ENCODE results near the gene CEP44. TPM values are rescaled to one million over a fixed set of nuclear protein-coding genes. Genes with fewer than 3 reads are reported as not detected.

Gene CEP44
- total RNA-seq, 1 experiment from 2014 or later = 15.3 TPM

DNA sequence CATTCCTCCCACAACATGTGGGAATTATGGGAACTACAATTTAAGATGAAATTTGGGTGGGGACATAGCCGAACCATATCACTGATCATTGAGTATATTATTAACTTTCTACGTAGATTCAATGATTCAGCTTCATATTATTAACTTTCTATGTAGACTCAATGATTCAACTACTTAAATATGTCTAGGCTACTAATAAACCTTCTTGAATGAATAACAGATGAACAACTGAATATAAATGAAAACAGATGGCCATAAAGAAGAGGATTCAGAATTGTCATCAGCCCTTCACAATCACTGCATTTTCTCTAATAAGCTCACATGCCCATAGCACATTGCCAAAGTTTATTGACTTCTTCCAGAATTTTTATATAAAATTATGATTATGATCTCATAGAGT is 57.0 kb downstream of the CEP44 start:
- BruUV-seq (replicated peaks) = no TSS peak
- ChIA-PET CTCF (no interaction called here), POLR2A (no interaction called here)
- TF ChIP-seq, protein P1, sequence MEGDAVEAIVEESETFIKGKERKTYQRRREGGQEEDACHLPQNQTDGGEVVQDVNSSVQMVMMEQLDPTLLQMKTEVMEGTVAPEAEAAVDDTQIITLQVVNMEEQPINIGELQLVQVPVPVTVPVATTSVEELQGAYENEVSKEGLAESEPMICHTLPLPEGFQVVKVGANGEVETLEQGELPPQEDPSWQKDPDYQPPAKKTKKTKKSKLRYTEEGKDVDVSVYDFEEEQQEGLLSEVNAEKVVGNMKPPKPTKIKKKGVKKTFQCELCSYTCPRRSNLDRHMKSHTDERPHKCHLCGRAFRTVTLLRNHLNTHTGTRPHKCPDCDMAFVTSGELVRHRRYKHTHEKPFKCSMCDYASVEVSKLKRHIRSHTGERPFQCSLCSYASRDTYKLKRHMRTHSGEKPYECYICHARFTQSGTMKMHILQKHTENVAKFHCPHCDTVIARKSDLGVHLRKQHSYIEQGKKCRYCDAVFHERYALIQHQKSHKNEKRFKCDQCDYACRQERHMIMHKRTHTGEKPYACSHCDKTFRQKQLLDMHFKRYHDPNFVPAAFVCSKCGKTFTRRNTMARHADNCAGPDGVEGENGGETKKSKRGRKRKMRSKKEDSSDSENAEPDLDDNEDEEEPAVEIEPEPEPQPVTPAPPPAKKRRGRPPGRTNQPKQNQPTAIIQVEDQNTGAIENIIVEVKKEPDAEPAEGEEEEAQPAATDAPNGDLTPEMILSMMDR (IDR thresholded peaks at IDR 0.05; ENCODE audit: unreplicated experiment) = no peak
- peaks cover 6% of the 10 kb centered on the region for H3K9me3 Mint-ChIP-seq (ENCODE audit: unreplicated experiment)
- H3K27ac Mint-ChIP-seq (ENCODE audit: low read depth, unreplicated experiment) = no peak overlapping the region
- no peaks in the 10 kb centered on the region for H3K36me3 Mint-ChIP-seq (ENCODE audit: insufficient read depth, unreplicated experiment)
- H3K4me3 Mint-ChIP-seq (ENCODE audit: unreplicated experiment) = no peak overlapping the region
- H3K4me1 Mint-ChIP-seq (ENCODE audit: insufficient read depth, unreplicated experiment) = peaks cover 6% of the 10 kb centered on the region
- intact Hi-C loops (cut with micrococcal nuclease) = no loop called here
- DNase-seq (ENCODE audit: unreplicated experiment) = no peak
- no peaks in the 10 kb centered on the region for H3K27me3 Mint-ChIP-seq (ENCODE audit: insufficient read depth, unreplicated experiment)

DNA sequence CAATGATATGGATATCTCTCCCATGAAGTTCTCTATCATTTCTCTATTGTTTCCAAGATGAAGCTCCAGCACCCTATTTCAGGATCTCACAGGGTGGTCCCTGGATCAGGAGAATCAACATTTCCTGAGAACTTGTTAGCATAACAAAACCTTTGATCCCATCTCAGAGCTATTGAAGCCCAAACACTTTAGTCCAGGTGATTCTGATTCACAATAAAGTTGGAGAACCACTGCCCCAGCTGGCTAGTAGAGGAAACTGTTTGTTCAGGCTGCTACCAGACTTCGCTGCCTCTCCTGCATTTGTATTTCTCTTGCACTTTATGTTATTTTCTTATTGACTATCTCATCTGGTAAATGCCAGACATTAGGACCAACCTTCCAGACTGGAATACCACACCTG is 65.4 kb downstream of the CEP44 start:
- no peaks in the 10 kb centered on the region for H3K27me3 Mint-ChIP-seq (ENCODE audit: insufficient read depth, unreplicated experiment)

DNA sequence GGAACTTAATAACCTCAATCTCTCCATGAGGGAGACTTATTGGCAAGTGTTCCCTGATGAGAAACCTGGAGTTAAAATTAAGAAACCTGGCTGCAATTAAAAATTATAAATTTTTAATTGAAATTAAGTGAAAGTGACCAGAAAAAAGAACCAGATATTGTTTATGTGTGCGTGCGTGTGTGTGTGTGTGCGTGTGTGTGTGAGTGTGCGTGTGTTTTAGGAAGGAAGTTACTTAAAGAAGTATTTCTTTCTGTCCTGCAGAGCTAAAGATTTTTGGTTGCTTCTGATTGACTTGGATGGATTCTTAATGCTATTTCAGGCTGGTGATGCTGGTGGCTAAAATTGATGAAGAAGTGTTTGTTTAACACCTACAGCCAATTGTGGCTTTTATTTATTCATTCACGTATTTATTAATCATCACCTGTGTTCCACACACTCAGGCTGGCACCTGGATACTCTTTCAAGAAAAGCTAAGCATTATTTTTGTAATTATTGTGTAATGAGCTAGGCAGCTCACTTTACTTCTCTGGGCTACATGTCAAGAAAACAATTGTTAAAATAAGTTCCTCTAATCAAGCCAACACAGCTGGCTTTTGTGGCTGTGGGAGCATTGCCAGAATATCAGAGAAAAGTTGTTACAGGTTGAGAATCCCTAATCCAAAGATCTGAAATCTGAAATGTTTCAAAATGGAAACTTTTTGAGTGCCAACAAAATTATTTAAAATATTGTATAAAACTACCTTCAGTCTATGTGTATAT is 68.5 kb downstream of the CEP44 start:
- no peaks in the 10 kb centered on the region for H3K4me1 Mint-ChIP-seq (ENCODE audit: insufficient read depth, unreplicated experiment)
- DNase-seq (ENCODE audit: unreplicated experiment) = peak; percentile 38
- intact Hi-C loops (cut with micrococcal nuclease) = no loop called here
- H3K36me3 Mint-ChIP-seq (ENCODE audit: insufficient read depth, unreplicated experiment) = no peaks in the 10 kb centered on the region
- CTCF ChIA-PET = no interaction called here
- no peaks in the 10 kb centered on the region for H3K9me3 Mint-ChIP-seq (ENCODE audit: unreplicated experiment)
- TF ChIP-seq, protein P1 (IDR thresholded peaks at IDR 0.05; ENCODE audit: unreplicated experiment) = no peak
- no peaks in the 10 kb centered on the region for H3K27me3 Mint-ChIP-seq (ENCODE audit: insufficient read depth, unreplicated experiment)
- POLR2A ChIA-PET = interaction anchor here (0.9 kb wide), 1 partner anchor 20 kb away, joined by 4 read pairs; no protein-coding TSS in a partner anchor
- no peak overlapping the region for H3K27ac Mint-ChIP-seq (ENCODE audit: low read depth, unreplicated experiment)
- no peak overlapping the region for H3K4me3 Mint-ChIP-seq (ENCODE audit: unreplicated experiment)
- BruUV-seq (replicated peaks) = no TSS peak

More for the DNA sequence above, 65.4 kb downstream of the CEP44 start:
- peaks cover 6% of the 10 kb centered on the region for H3K4me1 Mint-ChIP-seq (ENCODE audit: insufficient read depth, unreplicated experiment)
- peaks cover 13% of the 10 kb centered on the region for H3K9me3 Mint-ChIP-seq (ENCODE audit: unreplicated experiment)
- ChIA-PET CTCF (interaction anchor here (0.7 to 2.5 kb wide), 2 partner anchors 10 to 1040 kb away, joined by 3 to 7 read pairs; no protein-coding TSS in a partner anchor), POLR2A (no interaction called here)
- intact Hi-C loops (cut with micrococcal nuclease) = no loop called here
- no peak overlapping the region for H3K27ac Mint-ChIP-seq (ENCODE audit: low read depth, unreplicated experiment)
- no peak for DNase-seq (ENCODE audit: unreplicated experiment)
- H3K4me3 Mint-ChIP-seq (ENCODE audit: unreplicated experiment) = no peak overlapping the region
- TF ChIP-seq, protein P1 (IDR thresholded peaks at IDR 0.05; ENCODE audit: unreplicated experiment) = no peak
- no TSS peak for BruUV-seq (replicated peaks)
- no peaks in the 10 kb centered on the region for H3K36me3 Mint-ChIP-seq (ENCODE audit: insufficient read depth, unreplicated experiment)

DNA sequence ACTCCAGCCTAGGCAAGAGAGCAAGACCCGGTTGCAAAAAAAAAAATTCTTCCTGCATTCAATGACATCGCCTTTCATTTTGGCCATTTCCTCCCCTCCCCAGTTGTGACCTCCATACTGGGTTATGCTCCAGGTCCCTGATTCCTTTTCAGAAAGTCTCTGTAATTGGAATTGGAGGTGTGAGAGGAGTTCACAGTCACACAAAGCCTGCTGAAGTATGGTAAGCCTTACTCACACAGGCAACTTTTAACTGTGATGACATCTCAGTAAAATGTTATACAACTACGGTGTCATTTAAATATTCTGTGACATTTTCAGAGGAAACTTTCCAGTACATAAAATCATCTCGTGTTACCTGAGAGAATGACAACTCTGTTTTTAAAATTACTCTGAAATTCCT is 73.6 kb downstream of the CEP44 start:
- TF ChIP-seq, protein P1 (IDR thresholded peaks at IDR 0.05; ENCODE audit: unreplicated experiment) = no peak
- DNase-seq (ENCODE audit: unreplicated experiment) = peak; percentile 34
- H3K9me3 Mint-ChIP-seq (ENCODE audit: unreplicated experiment) = no peaks in the 10 kb centered on the region
- H3K27me3 Mint-ChIP-seq (ENCODE audit: insufficient read depth, unreplicated experiment) = no peaks in the 10 kb centered on the region
- H3K36me3 Mint-ChIP-seq (ENCODE audit: insufficient read depth, unreplicated experiment) = no peaks in the 10 kb centered on the region
- ChIA-PET POLR2A (interaction anchor here (0.6 to 1.9 kb wide), 3 partner anchors 13 to 319 kb away, joined by 3 to 4 read pairs (median 4); no protein-coding TSS in a partner anchor), CTCF (interaction anchor here (1.1 kb wide), 1 partner anchor 10 kb away, joined by 3 read pairs; no protein-coding TSS in a partner anchor)
- no peak overlapping the region for H3K27ac Mint-ChIP-seq (ENCODE audit: low read depth, unreplicated experiment)
- no TSS peak for BruUV-seq (replicated peaks)
- no peak overlapping the region for H3K4me3 Mint-ChIP-seq (ENCODE audit: unreplicated experiment)
- H3K4me1 Mint-ChIP-seq (ENCODE audit: insufficient read depth, unreplicated experiment) = peaks cover 10% of the 10 kb centered on the region
- intact Hi-C loops (cut with micrococcal nuclease) = no loop called here

Data from MCF 10A (cell line).